Measurements from ENCODE around the gene LAMTOR1.
"Not testable (repeated sequence)": the region's sequence is repeated elsewhere in the genome, so short reads cannot be mapped to it uniquely, and the experiment has no call there.

The LAMTOR1 gene

GRCh38 chr11:72102946-72103753 lies at the start of gene LAMTOR1:
Gene LAMTOR1, minus strand, starts transcription at chr11:72103297. Its CDS starts 73 bp downstream, at chr11:72103224.
- peak; percentile 99 for DNase-seq

GRCh38 chr11:72150882-72151281 lies 47.8 kb upstream of the LAMTOR1 start:
- DNase-seq, result no peak

GRCh38 chr11:72146625-72147024 lies 43.5 kb upstream of the LAMTOR1 start:
- DNase-seq, result no peak

GRCh38 chr11:72144807-72145565 lies 41.9 kb upstream of the LAMTOR1 start:
- DNase-seq, result no peak

GRCh38 chr11:72142543-72142942 lies 39.4 kb upstream of the LAMTOR1 start:
- not testable (repeated sequence) for DNase-seq

- DNase-seq, result not testable (repeated sequence)
Measured at GRCh38 chr11:72142086-72142485, 39.0 kb upstream of the LAMTOR1 start.

GRCh38 chr11:72141066-72141465 lies 38.0 kb upstream of the LAMTOR1 start:
- DNase-seq, result no peak

- no peak for DNase-seq
Measured at GRCh38 chr11:72140661-72141060, 37.6 kb upstream of the LAMTOR1 start.

- DNase-seq, result no peak
Measured at GRCh38 chr11:72139500-72139899, 36.4 kb upstream of the LAMTOR1 start.

GRCh38 chr11:72138821-72139390 lies 35.8 kb upstream of the LAMTOR1 start:
- no peak for DNase-seq

GRCh38 chr11:72136684-72137262 lies 33.7 kb upstream of the LAMTOR1 start:
- DNase-seq, result no peak

- DNase-seq, result no peak
Measured at GRCh38 chr11:72135891-72136683, 33.0 kb upstream of the LAMTOR1 start.

GRCh38 chr11:72135473-72135872 lies 32.4 kb upstream of the LAMTOR1 start, which contains the start of gene FOLR3:
Gene FOLR3, plus strand, starts transcription at chr11:72135725. Its CDS starts 228 bp downstream, at chr11:72135953.
- DNase-seq, result not testable (repeated sequence)

GRCh38 chr11:72132646-72133045 lies 29.5 kb upstream of the LAMTOR1 start:
- no peak for DNase-seq

- no peak for DNase-seq
Measured at GRCh38 chr11:72129381-72129780, 26.3 kb upstream of the LAMTOR1 start.

- no peak for DNase-seq
Measured at GRCh38 chr11:72127923-72128322, 24.8 kb upstream of the LAMTOR1 start.

- no peak for DNase-seq
Measured at GRCh38 chr11:72125956-72126355, 22.9 kb upstream of the LAMTOR1 start.

GRCh38 chr11:72124046-72124445 lies 20.9 kb upstream of the LAMTOR1 start:
- DNase-seq, result no peak

- DNase-seq, result no peak
Measured at GRCh38 chr11:72123117-72123653, 20.1 kb upstream of the LAMTOR1 start.

GRCh38 chr11:72122607-72123006 lies 19.5 kb upstream of the LAMTOR1 start:
- no peak for DNase-seq

GRCh38 chr11:72120930-72121329 lies 17.8 kb upstream of the LAMTOR1 start:
- DNase-seq, result no peak

- no peak for DNase-seq
Measured at GRCh38 chr11:72119198-72119597, 16.1 kb upstream of the LAMTOR1 start.

Data from KG1 (cell line).